Effector memory CD8-positive, alpha-beta T cell (primary cell): ENCODE results near the gene PRKAB2.
A peak's percentile ranks its signal among the peaks of the same experiment; 100 is the strongest.

Source experiments
- ATAC-seq: fragments of 150-1000 bp; cut with Tn5 transposase; replicated peaks from 2 replicates; pipeline ENCODE4 v1.10.0; 2021; ENCODE audit warnings: mild to moderate bottlenecking, moderate library complexity
- DNase-seq, 3 experiments: peaks; one replicate each; pipeline ENCODE4 v3.0.0; 2021
- H3K27ac Mint-ChIP-seq, 2 donors: one replicate each; pipeline ENCODE4 v1.8.0; 2022; ENCODE audit warnings: mild to moderate bottlenecking in 2 of 2, mixed read lengths in 2 of 2, moderate library complexity in 2 of 2
- H3K27me3 Mint-ChIP-seq, 2 donors: one replicate each; pipeline ENCODE4 v1.8.0; 2022; ENCODE audit warnings: mixed read lengths in 2 of 2
- H3K36me3 Mint-ChIP-seq: one replicate; pipeline ENCODE4 v1.8.0; 2022; ENCODE audit warnings: mild to moderate bottlenecking, moderate library complexity, mixed read lengths; ENCODE audit not compliant: insufficient read depth
- H3K4me1 Mint-ChIP-seq, 2 donors: one replicate each; pipeline ENCODE4 v1.8.0; 2022; ENCODE audit warnings: low read depth in 2 of 2, mixed read lengths in 2 of 2
- H3K4me3 Mint-ChIP-seq, 2 donors: one replicate each; pipeline ENCODE4 v1.8.0; 2022; ENCODE audit warnings: mild to moderate bottlenecking in 2 of 2, mixed read lengths in 2 of 2, moderate library complexity in 2 of 2
- H3K9me3 Mint-ChIP-seq, 2 donors: one replicate each; pipeline ENCODE4 v1.8.0; 2022; ENCODE audit warnings: mixed read lengths in 2 of 2
- total RNA-seq, 9 experiments: gene quantifications; one replicate each; lab custom pipeline; 2026; lab: John Stamatoyannopoulos, UW

The PRKAB2 gene
- 19.5 to 65.9 (median 26.1) reads per million in 9 experiments for total RNA-seq

DNA sequence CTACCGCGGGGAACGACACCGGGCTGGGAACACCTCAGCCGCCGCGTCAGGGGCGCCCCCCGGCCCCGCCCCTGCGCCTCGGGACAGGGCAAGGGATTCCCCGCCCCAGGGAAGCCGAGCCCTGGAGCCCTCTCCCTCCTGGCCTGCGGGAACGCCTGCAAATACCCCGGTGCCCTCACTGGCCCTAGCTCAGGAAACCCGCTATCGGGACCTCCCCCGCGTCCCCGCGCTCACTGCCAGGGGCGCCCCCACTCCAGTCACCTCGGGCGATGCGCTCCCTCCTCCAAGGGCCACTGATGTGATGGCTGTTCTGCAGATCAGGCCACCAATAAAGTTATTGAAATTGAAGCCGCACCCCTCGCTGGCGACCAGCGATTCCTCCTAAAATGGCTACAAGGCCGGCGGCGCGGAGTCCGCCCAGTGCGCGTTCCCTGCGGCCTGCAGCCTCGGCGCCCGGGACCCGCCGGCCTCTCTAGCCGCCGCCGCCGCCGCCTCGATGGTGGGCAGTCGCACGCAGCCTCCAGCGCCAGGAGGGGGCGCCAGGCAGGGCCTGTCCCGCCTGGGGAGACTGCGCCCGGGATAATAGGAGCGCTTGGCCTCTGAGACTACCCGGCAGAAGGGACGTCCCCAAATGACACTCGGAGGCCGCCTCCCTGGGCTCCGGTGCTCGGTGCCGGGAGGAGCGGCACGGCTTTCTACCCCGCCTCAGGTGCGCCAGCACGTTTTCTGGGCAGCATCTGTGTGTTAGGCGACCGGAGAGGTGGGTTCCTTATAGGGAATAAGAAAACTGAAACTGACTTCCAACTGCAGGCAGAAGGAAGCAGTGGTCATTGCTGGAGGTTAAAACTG, at the start of gene PRKAB2:
Gene PRKAB2 (minus strand): TSS at position 303 of the 849 bp plus-strand sequence. CDS start 326 bp downstream, outside the sequence.
- peak within 1 kb of the TSS; percentile 97 to 99 for H3K4me3 Mint-ChIP-seq
- peak within 1 kb of the TSS; percentile 95 to 97 for H3K27ac Mint-ChIP-seq
- peaks cover 25 to 35% of the 10 kb centered on the region in 2 donors for H3K4me1 Mint-ChIP-seq
- peaks cover 12% of the 10 kb centered on the region for H3K36me3 Mint-ChIP-seq
- ATAC-seq (peak; percentile 80), DNase-seq (peak; percentile 83 to 89 (median 88))
- H3K27me3 Mint-ChIP-seq = no peaks in the 10 kb centered on the region
- H3K9me3 Mint-ChIP-seq = peaks cover 0 to 3% of the 10 kb centered on the region in 2 donors

GRCh38 chr1:147218606-147219005, 46.3 kb upstream of the PRKAB2 start:
- Mint-ChIP-seq H3K4me3 (no peak overlapping the region), H3K9me3 (no peaks in the 10 kb centered on the region), H3K4me1 (peaks cover under 1 to 4% of the 10 kb centered on the region in 2 donors), H3K27me3 (no peaks in the 10 kb centered on the region), H3K27ac (no peak overlapping the region), H3K36me3 (no peaks in the 10 kb centered on the region)
- DNase-seq = no peak
- ATAC-seq = no peak

GRCh38 chr1:147217141-147217540, 44.9 kb upstream of the PRKAB2 start:
- no peak overlapping the region for H3K27ac Mint-ChIP-seq
- ATAC-seq (no peak), DNase-seq (no peak)
- H3K4me1 Mint-ChIP-seq = peaks cover 0 to 7% of the 10 kb centered on the region in 2 donors
- H3K9me3 Mint-ChIP-seq = no peaks in the 10 kb centered on the region
- H3K27me3 Mint-ChIP-seq = no peaks in the 10 kb centered on the region
- no peak overlapping the region for H3K4me3 Mint-ChIP-seq
- no peaks in the 10 kb centered on the region for H3K36me3 Mint-ChIP-seq

DNA sequence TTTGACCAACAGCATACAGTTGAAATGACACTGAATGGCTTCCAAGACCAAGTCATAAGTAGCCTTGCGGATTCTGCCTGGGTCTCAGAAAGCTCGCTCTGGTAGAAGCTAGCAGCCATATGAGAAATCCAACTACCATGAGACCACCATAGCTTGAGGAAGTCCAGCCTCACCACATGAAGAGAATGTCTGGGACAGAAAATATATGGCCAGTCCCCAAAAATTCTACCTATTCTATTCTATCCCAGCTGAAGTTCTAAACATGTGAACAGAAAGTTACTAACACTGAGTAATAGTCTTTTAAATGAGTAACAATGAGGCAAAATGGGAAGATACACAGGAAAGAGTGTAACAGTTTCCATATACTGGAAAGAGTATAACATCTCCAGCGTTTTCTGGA, 43.9 kb upstream of the PRKAB2 start:
- DNase-seq (no peak), ATAC-seq (no peak)
- H3K4me1 Mint-ChIP-seq = peaks cover 0 to 7% of the 10 kb centered on the region in 2 donors
- H3K4me3 Mint-ChIP-seq = no peak overlapping the region
- no peaks in the 10 kb centered on the region for H3K27me3 Mint-ChIP-seq
- H3K27ac Mint-ChIP-seq = no peak overlapping the region
- H3K36me3 Mint-ChIP-seq = no peaks in the 10 kb centered on the region
- H3K9me3 Mint-ChIP-seq = no peaks in the 10 kb centered on the region

DNA sequence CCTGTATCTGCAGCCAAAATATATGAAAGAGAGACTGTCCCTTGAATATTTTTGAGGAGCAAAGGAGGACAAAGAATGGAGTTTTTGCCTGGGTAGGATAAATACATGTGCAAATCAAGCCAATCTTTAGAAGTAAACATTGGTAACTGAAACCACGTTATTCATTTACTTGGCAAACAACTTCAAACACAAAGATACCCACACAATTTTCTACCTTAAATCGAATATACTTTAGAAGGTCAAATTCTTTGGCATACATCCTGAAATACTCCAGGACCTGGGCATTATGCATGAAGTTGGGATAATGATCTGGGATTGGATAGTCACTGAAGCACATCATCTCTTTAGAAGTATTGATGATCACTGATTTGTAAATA, 43.3 kb upstream of the PRKAB2 start:
- ATAC-seq (no peak), DNase-seq (no peak)
- Mint-ChIP-seq H3K27ac (no peak overlapping the region), H3K27me3 (no peaks in the 10 kb centered on the region), H3K4me1 (peaks cover 0 to 7% of the 10 kb centered on the region in 2 donors), H3K36me3 (no peaks in the 10 kb centered on the region), H3K9me3 (no peaks in the 10 kb centered on the region), H3K4me3 (no peak overlapping the region)

- no peaks in the 10 kb centered on the region for H3K27me3 Mint-ChIP-seq
- H3K9me3 Mint-ChIP-seq = no peaks in the 10 kb centered on the region
- no peak overlapping the region for H3K4me3 Mint-ChIP-seq
- DNase-seq (no peak), ATAC-seq (no peak)
- H3K27ac Mint-ChIP-seq = no peak overlapping the region
- H3K4me1 Mint-ChIP-seq = peaks cover 0 to 7% of the 10 kb centered on the region in 2 donors
- no peaks in the 10 kb centered on the region for H3K36me3 Mint-ChIP-seq
Measured at GRCh38 chr1:147214842-147215539, 42.7 kb upstream of the PRKAB2 start.

DNA sequence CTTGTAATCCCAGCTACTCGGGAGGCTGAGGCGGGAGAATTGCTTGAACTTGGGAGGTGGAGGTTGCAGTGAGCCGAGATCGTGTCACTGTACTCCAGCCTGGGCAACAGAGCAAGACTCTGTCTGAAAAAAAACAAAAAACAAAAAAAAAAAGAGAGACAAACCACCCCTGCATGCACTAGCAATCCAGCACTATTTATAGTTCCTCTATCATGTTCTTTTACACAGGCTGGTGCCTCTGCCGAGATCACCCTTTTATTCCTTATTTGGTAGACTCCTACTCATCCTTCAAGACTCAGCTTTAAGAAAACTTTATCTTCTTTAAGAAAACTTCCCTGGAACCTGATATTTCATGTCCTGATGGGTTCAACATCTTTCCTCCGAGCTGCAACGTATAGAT, 42.1 kb upstream of the PRKAB2 start:
- H3K36me3 Mint-ChIP-seq = no peaks in the 10 kb centered on the region
- no peak overlapping the region for H3K27ac Mint-ChIP-seq
- ATAC-seq (no peak), DNase-seq (no peak)
- H3K4me3 Mint-ChIP-seq = no peak overlapping the region
- H3K4me1 Mint-ChIP-seq = peaks cover 0 to 7% of the 10 kb centered on the region in 2 donors
- no peaks in the 10 kb centered on the region for H3K9me3 Mint-ChIP-seq
- H3K27me3 Mint-ChIP-seq = no peaks in the 10 kb centered on the region

DNA sequence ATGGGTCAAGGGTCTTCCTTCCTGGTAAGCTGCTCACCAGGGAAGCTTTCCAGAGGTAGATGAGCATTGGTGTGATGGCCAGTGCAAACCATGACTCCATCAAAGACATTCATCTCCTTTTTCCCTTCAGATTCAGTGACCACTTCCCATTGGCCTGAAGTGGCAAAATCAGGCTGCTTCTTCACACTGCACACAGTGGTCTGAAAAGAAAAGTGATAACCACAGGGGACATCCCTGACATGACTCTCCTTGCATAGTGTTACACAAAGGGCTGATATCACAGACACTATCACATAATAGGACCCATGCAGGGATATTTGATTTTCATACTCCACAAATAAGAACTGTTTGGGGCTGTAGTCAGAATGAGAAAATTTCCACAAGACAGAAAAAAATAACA, 41.0 kb upstream of the PRKAB2 start:
- no peaks in the 10 kb centered on the region for H3K9me3 Mint-ChIP-seq
- peak overlapping the region in 1 of 2 donors; percentile 17 for H3K27ac Mint-ChIP-seq
- no peak for ATAC-seq
- no peak overlapping the region for H3K4me3 Mint-ChIP-seq
- H3K4me1 Mint-ChIP-seq = peaks cover 0 to 7% of the 10 kb centered on the region in 2 donors
- H3K27me3 Mint-ChIP-seq = no peaks in the 10 kb centered on the region
- H3K36me3 Mint-ChIP-seq = no peaks in the 10 kb centered on the region
- no peak for DNase-seq

DNA sequence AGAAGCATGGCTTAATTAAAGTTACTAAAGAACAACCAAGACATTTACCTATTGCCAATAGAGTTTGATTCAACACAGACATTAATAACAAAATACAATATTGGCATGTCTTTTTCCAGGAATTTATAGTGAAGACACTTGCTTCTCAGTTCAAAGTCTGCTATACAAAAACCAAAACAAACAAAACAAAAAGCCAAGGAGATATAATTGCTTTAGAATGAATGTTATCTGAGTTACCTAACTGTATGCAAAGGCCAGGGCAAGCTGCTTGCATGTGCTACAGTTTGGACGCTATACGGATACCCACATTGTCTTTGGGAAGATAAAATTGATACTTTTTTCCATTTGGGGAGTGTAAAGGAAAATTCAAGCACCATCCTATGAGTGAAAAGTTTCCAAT, 39.3 kb upstream of the PRKAB2 start:
- H3K9me3 Mint-ChIP-seq = no peaks in the 10 kb centered on the region
- DNase-seq (no peak), ATAC-seq (no peak)
- no peak overlapping the region for H3K4me3 Mint-ChIP-seq
- no peaks in the 10 kb centered on the region for H3K36me3 Mint-ChIP-seq
- no peaks in the 10 kb centered on the region for H3K27me3 Mint-ChIP-seq
- no peak overlapping the region for H3K27ac Mint-ChIP-seq
- H3K4me1 Mint-ChIP-seq = peaks cover 0 to 7% of the 10 kb centered on the region in 2 donors

- no peak for DNase-seq
- Mint-ChIP-seq H3K36me3 (no peaks in the 10 kb centered on the region), H3K4me3 (no peak overlapping the region), H3K4me1 (peaks cover 0 to 7% of the 10 kb centered on the region in 2 donors), H3K27ac (no peak overlapping the region), H3K27me3 (no peaks in the 10 kb centered on the region), H3K9me3 (no peaks in the 10 kb centered on the region)
- ATAC-seq = no peak
Measured at GRCh38 chr1:147210987-147211386, 38.7 kb upstream of the PRKAB2 start.

- Mint-ChIP-seq H3K4me1 (peaks cover 0 to 7% of the 10 kb centered on the region in 2 donors), H3K36me3 (no peaks in the 10 kb centered on the region), H3K4me3 (no peak overlapping the region), H3K27me3 (no peaks in the 10 kb centered on the region), H3K9me3 (no peaks in the 10 kb centered on the region), H3K27ac (no peak overlapping the region)
- DNase-seq (no peak), ATAC-seq (no peak)
Measured at GRCh38 chr1:147209825-147210821, 37.9 kb upstream of the PRKAB2 start.

GRCh38 chr1:147208619-147209018, 36.3 kb upstream of the PRKAB2 start:
- Mint-ChIP-seq H3K36me3 (no peaks in the 10 kb centered on the region), H3K27me3 (no peaks in the 10 kb centered on the region), H3K27ac (no peak overlapping the region), H3K9me3 (no peaks in the 10 kb centered on the region), H3K4me3 (no peak overlapping the region), H3K4me1 (peaks cover 0 to 5% of the 10 kb centered on the region in 2 donors)
- DNase-seq (no peak), ATAC-seq (no peak)

GRCh38 chr1:147207192-147207591, 34.9 kb upstream of the PRKAB2 start:
- H3K27me3 Mint-ChIP-seq = no peaks in the 10 kb centered on the region
- ATAC-seq = no peak
- no peak for DNase-seq
- H3K4me3 Mint-ChIP-seq = no peak overlapping the region
- no peaks in the 10 kb centered on the region for H3K36me3 Mint-ChIP-seq
- H3K9me3 Mint-ChIP-seq = no peaks in the 10 kb centered on the region
- peaks cover 0 to 5% of the 10 kb centered on the region in 2 donors for H3K4me1 Mint-ChIP-seq
- H3K27ac Mint-ChIP-seq = no peak overlapping the region
